GM12878 (cell line): ENCODE results near the gene RMI2. TPM values are rescaled to one million over a fixed set of nuclear protein-coding genes. Genes with fewer than 3 reads are reported as not detected.
A peak's percentile ranks its signal among the peaks of the same experiment; 100 is the strongest.

ENCODE experiments used
- ATAC-seq: fragments of 200-7000 bp; cut with Tn5 transposase; 3 replicates; pipeline ENCODE4 v1.9.1; 2020; ENCODE audit warnings: mild to moderate bottlenecking, moderate library complexity
- BruUV-seq: library from RNA; stranded (reverse); fragments of 400-500 nt; replicated peaks from 2 replicates; lab custom pipeline; 2021; lab: Mats Ljungman, UMichigan
- CTCF ChIA-PET: fragments of 300-600 bp; sonication (Branson Sonifier 250); formaldehyde crosslinking; extraction: SDS; loops from one replicate; lab custom pipeline; 2021; ENCODE audit warnings: inconsistent platforms; lab: Yijun Ruan, JAX
- POLR2A ChIA-PET: fragments of 350-600 bp; formaldehyde crosslinking; extraction: SDS; loops from one replicate; lab custom pipeline; 2021; ENCODE audit warnings: inconsistent platforms; lab: Charles Lee
- RAD21 ChIA-PET: fragments of 300-600 bp; sonication (Branson Sonifier 250); formaldehyde crosslinking; loops from one replicate; lab custom pipeline; 2023; ENCODE audit warnings: antibody characterized with exemption; ENCODE audit not compliant: unreplicated experiment; lab: Charles Lee
- SMC1A ChIA-PET: fragments of 300-600 bp; sonication (Branson Sonifier 250); formaldehyde crosslinking; loops from one replicate; lab custom pipeline; 2023; ENCODE audit not compliant: unreplicated experiment, uncharacterized antibody; lab: Charles Lee
- DNase-seq: peaks from one replicate; pipeline ENCODE4 v3.0.0-alpha.2; 2011; ENCODE audit warnings: low read depth, low spot score
- FAIRE-seq: peaks from 3 replicates; lab custom pipeline; 2011; peaks lifted over from hg19 to GRCh38; lab: Jason Lieb, UNC
- H2AFZ ChIP-seq: 2 replicates; pipeline ENCODE4 v1.6.0; 2011; ENCODE audit warnings: low read depth, low read length, control low read depth; ENCODE audit not compliant: control insufficient read depth
- H3K27ac ChIP-seq: 2 replicates; pipeline ENCODE4 v1.5.1; 2011; ENCODE audit warnings: control low read depth; ENCODE audit not compliant: control insufficient read depth, insufficient read depth
- H3K27me3 ChIP-seq, 2 experiments: replicated peaks in 1 of 2; 2 replicates each; pipeline versions ENCODE4 v1.6.0 to v1.6.1; 2011; ENCODE audit warnings: low read length in 1 of 2; ENCODE audit not compliant: control insufficient read depth in 2 of 2, insufficient read depth in 2 of 2
- H3K36me3 ChIP-seq, 2 experiments: 2 replicates each; pipeline ENCODE4 v1.5.1; 2011; ENCODE audit warnings: low read length in 1 of 2; ENCODE audit not compliant: control insufficient read depth in 2 of 2, insufficient read depth in 2 of 2
- H3K4me1 ChIP-seq: 2 replicates; pipeline ENCODE4 v1.6.1; 2011; ENCODE audit warnings: mild to moderate bottlenecking, low read length, moderate library complexity, mixed read lengths; ENCODE audit not compliant: control insufficient read depth, insufficient read depth
- H3K4me2 ChIP-seq: 2 replicates; pipeline ENCODE4 v1.6.0; 2011; ENCODE audit warnings: control low read depth; ENCODE audit not compliant: control insufficient read depth, insufficient read depth
- H3K4me3 ChIP-seq: fragments of 200-600 bp; sonication (generic); 2 replicates; pipeline ENCODE4 v1.5.1; 2016
- H3K79me2 ChIP-seq: 2 replicates; pipeline ENCODE4 v1.6.0; 2011; ENCODE audit warnings: low read length; ENCODE audit not compliant: control insufficient read depth, insufficient read depth
- H3K9ac ChIP-seq: 2 replicates; pipeline ENCODE4 v1.8.0; 2011; ENCODE audit warnings: low read length, control low read depth, mixed read lengths; ENCODE audit not compliant: control insufficient read depth, insufficient read depth
- H3K9me3 ChIP-seq: replicated peaks from 3 replicates; pipeline ENCODE4 v1.5.1; 2011; ENCODE audit warnings: mild to moderate bottlenecking, low read length; ENCODE audit not compliant: control insufficient read depth, insufficient read depth
- H4K20me1 ChIP-seq: 2 replicates; pipeline ENCODE4 v1.6.0; 2011; ENCODE audit not compliant: control insufficient read depth, insufficient read depth
- EGR1 ChIP-seq, 2 experiments: IDR thresholded peaks; 1 replicate in 1 of 2; 2 replicates in 1 of 2; pipeline ENCODE4 v1.6.1; 2011 to 2012; ENCODE audit warnings: low read depth in 2 of 2, low read length in 2 of 2, borderline replicate concordance in 1 of 2, mild to moderate bottlenecking in 1 of 2, moderate library complexity in 1 of 2
- RELA ChIP-seq: fragments of 450-650 bp; IDR thresholded peaks from 2 replicates; pipeline ENCODE4 v1.8.0; 2014; ENCODE audit warnings: borderline replicate concordance; ENCODE audit not compliant: partially characterized antibody
- WGBS: methylation state at CpG from one replicate; pipeline ENCODE4 v1.1.6; 2016; ENCODE audit warnings: low lambda C conversion rate; ENCODE audit not compliant: insufficient replicate concordance, insufficient coverage; ENCODE audit errors: missing lambda C conversion rate; 5-methylcytosine and 5-hydroxymethylcytosine counted together
- in situ Hi-C: fragments of 300-500 bp; cut with MboI; formaldehyde crosslinking; loops from 9 replicates; pipeline ENCODE4 v1.14.3; 2018; ENCODE audit warnings: mixed read lengths
- intact Hi-C: fragments of 100-400 bp; cut with micrococcal nuclease; formaldehyde crosslinking; loops from one replicate; pipeline ENCODE4 v1.14.2; 2022; ENCODE audit not compliant: unreplicated experiment
- polyA plus RNA-seq, 11 experiments: library from polyadenylated mRNA; depleted of rRNA in 4 of 11; unstranded in 6 of 11; stranded (reverse) in 5 of 11; fragments of >200 nt; fragmentation: Nextera tagmentation in 4 of 11; fragmentation: Illumina TruSeq in 1 of 11; extraction: Ambion mirVana in 4 of 11; extraction: Trizol in 1 of 11; gene quantifications; 1 replicate in 1 of 11; 2 replicates in 10 of 11; pipeline versions ENCODE4 v1.2.1 to v1.2.3, GENCODE V29; 2011 to 2016; ENCODE audit warnings: inconsistent platforms in 2 of 11, missing spikeins in 2 of 11, low read depth in 1 of 11
- total RNA-seq, 4 experiments: library from RNA; depleted of rRNA in 3 of 4; stranded (reverse); fragments of >200 nt in 3 of 4; fragmentation: Illumina TruSeq in 1 of 4; extraction: Trizol in 1 of 4; gene quantifications; 2 replicates each; pipeline versions ENCODE4 v1.2.1 to v1.2.3, GENCODE V29; 2013 to 2021
- TF ChIP-seq, protein P1 (sequence below): fragments of 450-650 bp; IDR thresholded peaks from 2 replicates; pipeline ENCODE4 v1.6.1; 2018; ENCODE audit warnings: borderline replicate concordance, mild to moderate bottlenecking; ENCODE audit not compliant: partially characterized antibody
- TF ChIP-seq, protein P2 (sequence below): fragments of 450-650 bp; IDR thresholded peaks from 2 replicates; pipeline ENCODE4 v1.6.1; 2017; ENCODE audit warnings: antibody characterized with exemption, mild to moderate bottlenecking, moderate library complexity
- TF ChIP-seq, protein P3 (sequence below): fragments of 150-350 bp; IDR thresholded peaks from 2 replicates; pipeline ENCODE4 v1.6.1; 2014; ENCODE audit warnings: mild to moderate bottlenecking, low read depth, low read length

The RMI2 gene
- total and polyA plus RNA-seq, 10 of the 15 experiments (the other 5 are each of a cell fraction or from before 2014, with no cell fraction given), result 9.6 to 68.8 (median 32.1) TPM

DNA sequence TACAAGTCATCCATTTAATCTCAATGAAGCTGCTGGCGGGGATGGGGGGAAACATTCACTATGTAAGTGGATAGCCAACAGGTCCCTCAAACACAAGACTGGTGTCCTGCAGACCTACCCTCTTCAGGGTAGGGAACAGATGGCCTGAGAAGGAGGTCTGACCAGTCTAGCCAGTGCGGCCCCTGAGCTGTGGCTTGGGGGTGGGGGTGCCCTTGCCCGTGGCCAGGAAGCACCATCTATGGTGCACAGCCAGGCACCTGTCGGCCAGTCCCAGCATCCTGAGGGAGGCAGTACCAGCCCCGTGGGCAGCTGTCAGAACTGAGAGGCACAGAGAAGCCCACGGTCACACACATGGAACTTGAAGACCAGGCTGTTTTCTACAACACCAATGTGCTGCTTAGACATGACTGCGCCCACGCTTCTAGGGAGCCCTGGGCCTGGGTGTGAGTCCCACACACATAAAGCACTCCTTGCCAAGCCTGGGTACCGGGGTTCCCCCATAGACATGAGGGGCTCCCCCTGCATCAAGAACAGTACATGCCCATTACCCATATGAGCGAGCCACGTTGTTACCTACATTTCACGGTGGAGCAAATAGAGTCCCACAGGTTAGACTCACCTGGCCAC is 40.9 kb downstream of the RMI2 start:
- ATAC-seq (peak; percentile 61), DNase-seq (no peak), FAIRE-seq (peak; percentile 27)
- ChIA-PET SMC1A (interaction anchor here (1.6 kb wide), 3 partner anchors 15 to 35 kb away, joined by 4 to 8 read pairs (median 4); no protein-coding TSS in a partner anchor), CTCF (interaction anchor here (1.0 to 6.7 kb wide), 11 partner anchors 8 to 436 kb away, joined by 3 to 60 read pairs (median 7); no protein-coding TSS in a partner anchor), POLR2A (interaction anchor here (0.5 kb wide), 1 partner anchor 577 kb away, joined by 4 read pairs; no protein-coding TSS in a partner anchor), RAD21 (interaction anchor here (0.6 to 2.5 kb wide), 3 partner anchors 15 to 208 kb away, joined by 3 to 17 read pairs (median 3); no protein-coding TSS in a partner anchor)
- no peaks in the 10 kb centered on the region for H3K9me3 ChIP-seq
- BruUV-seq, result no TSS peak
- WGBS, result 26% methylated on average over 12 of the region's 12 CpGs
- no peak overlapping the region for H3K4me3 ChIP-seq
- H3K4me2 ChIP-seq, result no peak overlapping the region
- TF ChIP-seq RELA (peak; percentile 4), EGR1 (IDR thresholded peaks at IDR 0.05; ENCODE audit: borderline replicate concordance in 1 of 2, low read depth in 2 of 2, low read length in 2 of 2) (0 out of 3 replicates have a peak, but pooled peaks of 1 of the 2 experiments have one; percentile 15)
- TF ChIP-seq, protein P1, sequence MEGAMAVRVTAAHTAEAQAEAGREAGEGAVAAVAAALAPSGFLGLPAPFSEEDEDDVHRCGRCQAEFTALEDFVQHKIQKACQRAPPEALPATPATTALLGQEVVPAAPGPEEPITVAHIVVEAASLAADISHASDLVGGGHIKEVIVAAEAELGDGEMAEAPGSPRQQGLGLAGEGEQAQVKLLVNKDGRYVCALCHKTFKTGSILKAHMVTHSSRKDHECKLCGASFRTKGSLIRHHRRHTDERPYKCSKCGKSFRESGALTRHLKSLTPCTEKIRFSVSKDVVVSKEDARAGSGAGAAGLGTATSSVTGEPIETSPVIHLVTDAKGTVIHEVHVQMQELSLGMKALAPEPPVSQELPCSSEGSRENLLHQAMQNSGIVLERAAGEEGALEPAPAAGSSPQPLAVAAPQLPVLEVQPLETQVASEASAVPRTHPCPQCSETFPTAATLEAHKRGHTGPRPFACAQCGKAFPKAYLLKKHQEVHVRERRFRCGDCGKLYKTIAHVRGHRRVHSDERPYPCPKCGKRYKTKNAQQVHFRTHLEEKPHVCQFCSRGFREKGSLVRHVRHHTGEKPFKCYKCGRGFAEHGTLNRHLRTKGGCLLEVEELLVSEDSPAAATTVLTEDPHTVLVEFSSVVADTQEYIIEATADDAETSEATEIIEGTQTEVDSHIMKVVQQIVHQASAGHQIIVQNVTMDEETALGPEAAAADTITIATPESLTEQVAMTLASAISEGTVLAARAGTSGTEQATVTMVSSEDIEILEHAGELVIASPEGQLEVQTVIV, result no peak
- TF ChIP-seq, protein P2, sequence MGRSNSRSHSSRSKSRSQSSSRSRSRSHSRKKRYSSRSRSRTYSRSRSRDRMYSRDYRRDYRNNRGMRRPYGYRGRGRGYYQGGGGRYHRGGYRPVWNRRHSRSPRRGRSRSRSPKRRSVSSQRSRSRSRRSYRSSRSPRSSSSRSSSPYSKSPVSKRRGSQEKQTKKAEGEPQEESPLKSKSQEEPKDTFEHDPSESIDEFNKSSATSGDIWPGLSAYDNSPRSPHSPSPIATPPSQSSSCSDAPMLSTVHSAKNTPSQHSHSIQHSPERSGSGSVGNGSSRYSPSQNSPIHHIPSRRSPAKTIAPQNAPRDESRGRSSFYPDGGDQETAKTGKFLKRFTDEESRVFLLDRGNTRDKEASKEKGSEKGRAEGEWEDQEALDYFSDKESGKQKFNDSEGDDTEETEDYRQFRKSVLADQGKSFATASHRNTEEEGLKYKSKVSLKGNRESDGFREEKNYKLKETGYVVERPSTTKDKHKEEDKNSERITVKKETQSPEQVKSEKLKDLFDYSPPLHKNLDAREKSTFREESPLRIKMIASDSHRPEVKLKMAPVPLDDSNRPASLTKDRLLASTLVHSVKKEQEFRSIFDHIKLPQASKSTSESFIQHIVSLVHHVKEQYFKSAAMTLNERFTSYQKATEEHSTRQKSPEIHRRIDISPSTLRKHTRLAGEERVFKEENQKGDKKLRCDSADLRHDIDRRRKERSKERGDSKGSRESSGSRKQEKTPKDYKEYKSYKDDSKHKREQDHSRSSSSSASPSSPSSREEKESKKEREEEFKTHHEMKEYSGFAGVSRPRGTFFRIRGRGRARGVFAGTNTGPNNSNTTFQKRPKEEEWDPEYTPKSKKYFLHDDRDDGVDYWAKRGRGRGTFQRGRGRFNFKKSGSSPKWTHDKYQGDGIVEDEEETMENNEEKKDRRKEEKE, result no peak
- TF ChIP-seq, protein P3, sequence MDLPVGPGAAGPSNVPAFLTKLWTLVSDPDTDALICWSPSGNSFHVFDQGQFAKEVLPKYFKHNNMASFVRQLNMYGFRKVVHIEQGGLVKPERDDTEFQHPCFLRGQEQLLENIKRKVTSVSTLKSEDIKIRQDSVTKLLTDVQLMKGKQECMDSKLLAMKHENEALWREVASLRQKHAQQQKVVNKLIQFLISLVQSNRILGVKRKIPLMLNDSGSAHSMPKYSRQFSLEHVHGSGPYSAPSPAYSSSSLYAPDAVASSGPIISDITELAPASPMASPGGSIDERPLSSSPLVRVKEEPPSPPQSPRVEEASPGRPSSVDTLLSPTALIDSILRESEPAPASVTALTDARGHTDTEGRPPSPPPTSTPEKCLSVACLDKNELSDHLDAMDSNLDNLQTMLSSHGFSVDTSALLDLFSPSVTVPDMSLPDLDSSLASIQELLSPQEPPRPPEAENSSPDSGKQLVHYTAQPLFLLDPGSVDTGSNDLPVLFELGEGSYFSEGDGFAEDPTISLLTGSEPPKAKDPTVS, result no peak
- no peak overlapping the region for H3K9ac ChIP-seq
- peaks cover 11% of the 10 kb centered on the region for H3K4me1 ChIP-seq
- H3K27me3 ChIP-seq, result no peaks in the 10 kb centered on the region
- H2AFZ ChIP-seq, result no peak overlapping the region
- no peak overlapping the region for H3K27ac ChIP-seq
- H3K36me3 ChIP-seq, result no peaks in the 10 kb centered on the region
- H3K79me2 ChIP-seq, result no peaks in the 10 kb centered on the region
- in situ Hi-C loops (no loop called here), intact Hi-C loops (no loop called here)
- no peaks in the 10 kb centered on the region for H4K20me1 ChIP-seq
